Right cardiac atrium (tissue), 5 donors: ENCODE measurements around the gene PKHD1. TPM values are rescaled to one million over a fixed set of nuclear protein-coding genes. Genes with fewer than 3 reads are reported as not detected.
"Not testable (repeated sequence)": the region's sequence is repeated elsewhere in the genome, so short reads cannot be mapped to it uniquely, and the experiment has no call there.

Experiments
- ATAC-seq, 2 donors: fragments of 200-7000 bp; cut with Tn5 transposase; one replicate each; pipeline versions ENCODE4 v1.8.0 to v1.9.1; 2020; ENCODE audit warnings: moderate library complexity in 2 of 2, mild to moderate bottlenecking in 1 of 2
- DNase-seq, 3 donors: peaks; one replicate each; pipeline ENCODE4 v3.0.0-alpha.2; 2020
- H3K27ac ChIP-seq: one replicate; pipeline ENCODE4 v1.5.1; 2013; ENCODE audit warnings: mild to moderate bottlenecking, low read length, control low read depth, moderate library complexity
- H3K27me3 ChIP-seq: one replicate; pipeline ENCODE4 v1.6.1; 2013; ENCODE audit not compliant: control insufficient read depth, insufficient read depth
- H3K4me1 ChIP-seq: one replicate; pipeline ENCODE4 v1.6.1; 2013; ENCODE audit warnings: low read length; ENCODE audit not compliant: control insufficient read depth, insufficient read depth
- H3K4me3 ChIP-seq: one replicate; pipeline ENCODE4 v1.5.1; 2013; ENCODE audit warnings: low read length, control low read depth
- H3K9me3 ChIP-seq: one replicate; pipeline ENCODE4 v1.6.1; 2013; ENCODE audit warnings: low read length; ENCODE audit not compliant: control insufficient read depth
- WGBS: extraction: QIAGEN DNeasy Blood & Tissue Kit; methylation state at CpG from one replicate; pipeline ENCODE4 v1.1.7; 2013; 5-methylcytosine and 5-hydroxymethylcytosine counted together
- intact Hi-C, 4 donors: fragments of 100-400 bp; cut with DNase I; formaldehyde crosslinking; loops; one replicate each; pipeline versions ENCODE4 v1.11.0 to v1.14.0; 2022 to 2023
- polyA plus RNA-seq: library from polyadenylated mRNA; stranded (reverse); fragments of 200-250 nt; gene quantifications from one replicate; pipeline ENCODE4 v1.2.3, GENCODE V29; 2013
- total RNA-seq, 4 donors: library from RNA; stranded (reverse); fragmentation: NEBNext Ultra II Directional; extraction: Animal tissue kit (Norgen Biotek cat#: 25700); gene quantifications; one replicate each; pipeline ENCODE4 v1.2.1, GENCODE V29; 2021
- donor health status: healthy with polysubstance abuse.
- donor health status: DM: no; HTN: yes; CAD: no.
- donor health status: DM: no; HTN: no; CAD: no.
- donor health status: DM: no; HTN: yes; CAD: no; lungs with severe emphysema.
- donor health status: DM: yes; HTN: yes; CAD: no.

The PKHD1 gene
- total and polyA plus RNA-seq, 5 donors = under 0.01 to 0.03 TPM; not detected in 3

DNA sequence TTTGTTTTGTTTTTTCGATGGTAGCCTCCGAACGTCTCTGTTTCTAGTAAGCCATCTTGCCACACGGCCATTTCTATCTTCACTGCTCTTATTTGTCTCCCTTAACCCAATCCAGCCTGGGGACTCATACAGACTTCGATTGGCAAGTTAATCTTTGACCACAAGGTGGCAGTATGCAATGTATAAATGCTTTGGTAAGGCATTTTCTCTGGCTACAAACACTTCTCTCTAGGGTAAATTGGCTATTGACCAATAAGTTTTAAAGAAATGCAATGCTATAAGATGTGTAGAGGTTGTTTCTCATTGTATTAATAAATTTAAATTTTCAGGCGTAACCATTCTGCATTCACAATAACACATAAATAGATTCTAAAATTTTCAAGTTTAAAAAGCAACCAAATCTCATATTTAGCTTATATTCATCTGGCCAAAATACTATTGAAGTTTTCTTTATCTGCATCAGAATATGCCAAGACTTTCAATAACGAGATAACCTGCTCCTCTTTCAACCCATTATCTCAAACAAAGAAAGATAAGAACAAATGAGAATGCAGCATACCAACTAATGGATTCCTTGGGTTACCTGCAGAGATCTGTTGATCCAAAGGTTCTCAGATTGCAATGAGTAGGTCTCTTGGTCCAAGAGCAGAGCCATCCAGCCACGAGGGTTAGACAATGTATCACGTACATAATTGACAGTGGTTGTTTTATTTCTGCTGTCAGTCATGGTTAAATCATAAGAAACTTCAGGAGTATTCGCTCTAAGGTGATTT, 231.9 kb downstream of the PKHD1 start:
- Histone ChIP-seq H3K27ac (no peak overlapping the region), H3K9me3 (no peaks in the 10 kb centered on the region), H3K4me3 (no peak overlapping the region), H3K27me3 (no peaks in the 10 kb centered on the region), H3K4me1 (no peaks in the 10 kb centered on the region)
- ATAC-seq (no peak), DNase-seq (no peak)
- WGBS = 29% methylated on average over 10 of the region's 10 CpGs
- intact Hi-C loops = loop anchor here in 1 of 4 donors (10.0 kb wide), 1 partner anchor 159 kb away; no protein-coding TSS in a partner anchor

DNA sequence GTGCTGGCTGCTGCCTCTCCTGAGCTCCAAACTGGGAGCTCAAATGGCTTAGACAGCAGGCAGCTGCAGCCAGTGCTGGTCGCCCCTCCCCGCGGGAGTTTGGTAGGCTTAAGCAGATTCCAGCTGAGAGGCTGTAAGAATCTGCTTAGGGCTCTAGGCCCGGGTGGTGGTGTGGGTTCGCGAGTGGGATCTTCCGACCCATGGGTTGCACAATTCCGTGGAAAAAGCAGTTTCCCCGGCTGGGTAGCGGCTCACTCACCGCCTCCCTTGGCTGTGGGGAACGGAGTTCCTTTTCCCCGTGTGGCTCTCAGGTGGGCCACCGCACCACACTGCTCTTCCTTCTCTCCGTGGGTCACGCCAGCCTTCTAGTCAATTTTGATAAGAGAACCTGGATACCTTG, 232.5 kb downstream of the PKHD1 start:
- 78% methylated on average over 16 of the region's 16 CpGs for WGBS
- Histone ChIP-seq H3K27ac (no peak overlapping the region), H3K4me1 (no peaks in the 10 kb centered on the region), H3K4me3 (no peak overlapping the region), H3K27me3 (no peaks in the 10 kb centered on the region), H3K9me3 (no peaks in the 10 kb centered on the region)
- no peak for ATAC-seq
- no peak for DNase-seq
- intact Hi-C loops = loop anchor here in 1 of 4 donors (10.0 kb wide), 1 partner anchor 160 kb away; no protein-coding TSS in a partner anchor

DNA sequence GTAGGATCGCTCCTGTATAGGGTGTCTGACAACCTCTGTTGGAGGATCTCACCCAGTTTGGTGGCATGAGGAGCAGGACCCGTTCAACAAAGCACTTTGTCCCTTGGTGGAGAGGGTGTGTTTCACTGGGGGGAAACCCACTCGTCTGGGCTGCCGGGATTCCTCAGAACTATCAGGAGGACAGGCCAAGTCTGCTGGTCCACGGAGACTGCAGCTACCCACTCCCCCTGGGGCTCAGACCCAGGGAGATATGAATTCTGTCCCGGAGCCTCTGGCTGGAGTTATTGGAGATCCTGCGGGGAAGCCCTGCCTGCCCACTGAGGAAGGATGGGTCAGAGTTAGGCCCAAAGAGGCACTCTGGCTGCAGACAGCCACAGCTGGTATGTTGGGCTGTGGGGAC, 233.1 kb downstream of the PKHD1 start:
- H3K4me1 ChIP-seq = no peaks in the 10 kb centered on the region
- DNase-seq (no peak), ATAC-seq (no peak)
- H3K4me3 ChIP-seq = no peak overlapping the region
- H3K9me3 ChIP-seq = no peaks in the 10 kb centered on the region
- intact Hi-C loops = loop anchor here in 1 of 4 donors (10.0 kb wide), 1 partner anchor 160 kb away; no protein-coding TSS in a partner anchor
- no peak overlapping the region for H3K27ac ChIP-seq
- WGBS = 81% methylated on average over 7 of the region's 7 CpGs
- H3K27me3 ChIP-seq = no peaks in the 10 kb centered on the region

DNA sequence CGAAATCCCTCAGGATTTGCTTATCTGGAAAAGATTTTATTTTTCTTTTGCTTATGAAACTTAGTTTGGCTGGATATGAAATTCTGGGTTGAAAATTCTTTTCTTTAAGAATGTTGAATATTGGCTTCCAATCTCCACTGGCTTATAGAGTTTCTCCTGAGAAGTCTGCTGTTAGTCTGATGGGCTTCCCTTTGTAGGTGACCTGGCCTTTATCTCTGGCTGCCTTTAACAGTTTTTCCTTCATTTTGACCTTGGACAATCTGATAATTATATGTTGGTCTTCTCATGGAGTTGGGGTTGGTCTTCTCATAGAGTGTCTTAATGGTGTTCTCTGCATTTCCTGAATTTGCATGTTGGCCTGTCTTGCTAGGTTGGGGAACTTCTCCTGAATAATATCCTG, 234.3 kb downstream of the PKHD1 start:
- not testable (repeated sequence) for H3K27ac ChIP-seq, H3K4me1 ChIP-seq, DNase-seq, H3K9me3 ChIP-seq, H3K4me3 ChIP-seq, ATAC-seq, H3K27me3 ChIP-seq
- intact Hi-C loops = loop anchor here in 1 of 4 donors (10.0 kb wide), 1 partner anchor 162 kb away; no protein-coding TSS in a partner anchor
- 68% methylated on average over 1 of the region's 1 CpG for WGBS

DNA sequence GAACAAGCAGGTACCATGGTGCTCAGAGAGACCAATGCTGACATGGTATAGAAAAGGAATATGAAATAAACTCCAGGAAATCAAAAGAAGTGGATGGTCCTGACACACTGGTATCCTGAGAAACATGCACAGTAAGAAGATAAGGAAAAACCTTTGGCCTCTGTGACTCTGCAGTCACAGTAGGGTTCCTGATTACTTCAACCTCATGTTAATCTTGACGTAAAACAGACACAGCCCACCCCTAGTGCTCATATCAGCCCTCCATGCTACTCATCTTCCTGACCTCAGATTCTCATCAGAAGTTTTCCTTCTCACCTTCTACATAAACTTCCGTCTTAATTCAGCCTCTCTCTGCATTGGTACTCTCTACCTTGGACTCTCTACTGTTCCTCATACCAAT, 240.9 kb downstream of the PKHD1 start:
- Histone ChIP-seq H3K9me3 (no peaks in the 10 kb centered on the region), H3K27ac (no peak overlapping the region), H3K27me3 (no peaks in the 10 kb centered on the region), H3K4me1 (no peaks in the 10 kb centered on the region), H3K4me3 (no peak overlapping the region)
- intact Hi-C loops = no loop called here
- ATAC-seq (no peak), DNase-seq (no peak)
- whole genome bisulfite sequencing = 40% methylated on average over 2 of the region's 2 CpGs

DNA sequence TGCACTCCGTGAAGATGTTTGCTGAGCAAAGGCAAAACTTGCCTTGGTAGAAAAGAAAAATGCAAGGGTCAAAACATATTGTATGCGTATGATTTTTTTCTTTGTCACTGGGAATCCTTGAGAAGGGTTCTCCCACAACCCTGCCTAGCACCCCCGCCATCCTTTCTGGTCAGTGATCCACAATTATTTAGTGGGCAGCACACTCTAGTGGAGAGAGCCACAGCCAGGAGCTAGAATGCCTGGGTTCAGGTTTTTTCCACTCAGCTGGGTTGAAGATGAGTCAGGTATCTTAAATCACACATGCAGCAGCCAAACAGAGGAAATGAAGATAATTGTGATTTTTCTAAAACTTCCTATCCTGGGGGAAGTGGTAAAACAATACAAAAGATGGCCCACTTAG, 243.1 kb downstream of the PKHD1 start:
- ATAC-seq (no peak), DNase-seq (no peak)
- H3K4me1 ChIP-seq = no peaks in the 10 kb centered on the region
- no peak overlapping the region for H3K4me3 ChIP-seq
- no peak overlapping the region for H3K27ac ChIP-seq
- H3K9me3 ChIP-seq = no peaks in the 10 kb centered on the region
- intact Hi-C loops = no loop called here
- H3K27me3 ChIP-seq = no peaks in the 10 kb centered on the region
- 78% methylated on average over 3 of the region's 3 CpGs for WGBS

DNA sequence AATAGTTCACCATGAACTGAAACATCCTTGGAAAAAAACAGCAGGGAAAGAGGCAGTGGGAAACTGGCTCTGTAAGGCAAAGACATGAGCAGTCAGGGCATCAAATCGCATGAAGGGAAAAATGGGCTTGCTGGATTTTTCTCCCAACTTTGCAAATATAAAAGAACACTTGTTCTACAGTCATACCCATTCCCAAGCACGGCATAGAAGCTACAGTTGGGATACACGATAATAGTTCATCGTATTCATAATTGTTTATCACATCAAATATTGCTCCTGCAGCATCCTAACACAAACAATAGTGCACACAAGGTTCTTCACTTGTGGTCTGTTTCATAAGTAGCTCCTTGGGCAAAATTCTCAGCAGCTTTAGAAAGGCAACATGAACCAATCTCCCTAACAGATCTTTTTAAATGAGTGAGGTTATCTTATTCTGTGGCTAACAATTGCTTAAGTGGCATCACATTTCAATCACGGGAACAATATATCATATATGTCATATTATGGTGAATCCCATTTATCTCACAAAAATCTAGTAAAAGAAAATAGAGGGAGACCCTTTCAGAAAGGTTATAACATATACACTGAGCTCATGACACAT, 243.9 kb downstream of the PKHD1 start:
- intact Hi-C loops = no loop called here
- DNase-seq (no peak), ATAC-seq (no peak)
- 86% methylated on average over 5 of the region's 5 CpGs for WGBS
- Histone ChIP-seq H3K4me3 (no peak overlapping the region), H3K4me1 (no peaks in the 10 kb centered on the region), H3K27ac (no peak overlapping the region), H3K27me3 (no peaks in the 10 kb centered on the region), H3K9me3 (no peaks in the 10 kb centered on the region)

DNA sequence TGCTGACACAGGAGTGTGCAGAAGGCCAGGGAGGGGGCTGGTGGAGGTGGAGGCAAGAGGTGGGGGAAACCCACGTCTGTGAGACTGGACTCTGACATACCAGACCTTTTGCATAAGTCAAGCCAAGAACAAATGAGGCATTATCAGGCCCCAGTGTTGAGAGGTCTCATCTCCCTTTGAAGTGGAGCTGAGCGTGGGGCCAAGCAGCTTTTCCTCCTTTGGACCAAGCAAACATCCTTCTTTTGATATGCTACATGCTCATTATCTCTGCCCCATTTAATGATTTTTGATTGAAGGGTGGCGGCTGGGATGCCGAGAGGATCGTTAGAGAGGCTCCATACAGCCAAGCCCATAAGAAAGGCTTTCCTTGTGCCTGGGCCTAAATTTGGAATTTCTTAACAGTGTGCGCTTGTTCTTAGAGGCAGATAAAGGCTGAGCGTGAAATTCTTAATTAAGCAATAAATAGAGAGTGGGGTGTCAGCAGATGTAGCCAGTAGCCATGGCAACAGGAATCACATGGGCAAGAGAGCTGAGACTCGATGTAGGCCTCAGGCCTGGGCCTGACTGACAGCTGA, 244.5 kb downstream of the PKHD1 start:
- no peaks in the 10 kb centered on the region for H3K27me3 ChIP-seq
- ATAC-seq = no peak
- WGBS = 51% methylated on average over 8 of the region's 8 CpGs
- H3K27ac ChIP-seq = no peak overlapping the region
- no peaks in the 10 kb centered on the region for H3K4me1 ChIP-seq
- H3K4me3 ChIP-seq = no peak overlapping the region
- no peaks in the 10 kb centered on the region for H3K9me3 ChIP-seq
- intact Hi-C loops = no loop called here
- DNase-seq = no peak

DNA sequence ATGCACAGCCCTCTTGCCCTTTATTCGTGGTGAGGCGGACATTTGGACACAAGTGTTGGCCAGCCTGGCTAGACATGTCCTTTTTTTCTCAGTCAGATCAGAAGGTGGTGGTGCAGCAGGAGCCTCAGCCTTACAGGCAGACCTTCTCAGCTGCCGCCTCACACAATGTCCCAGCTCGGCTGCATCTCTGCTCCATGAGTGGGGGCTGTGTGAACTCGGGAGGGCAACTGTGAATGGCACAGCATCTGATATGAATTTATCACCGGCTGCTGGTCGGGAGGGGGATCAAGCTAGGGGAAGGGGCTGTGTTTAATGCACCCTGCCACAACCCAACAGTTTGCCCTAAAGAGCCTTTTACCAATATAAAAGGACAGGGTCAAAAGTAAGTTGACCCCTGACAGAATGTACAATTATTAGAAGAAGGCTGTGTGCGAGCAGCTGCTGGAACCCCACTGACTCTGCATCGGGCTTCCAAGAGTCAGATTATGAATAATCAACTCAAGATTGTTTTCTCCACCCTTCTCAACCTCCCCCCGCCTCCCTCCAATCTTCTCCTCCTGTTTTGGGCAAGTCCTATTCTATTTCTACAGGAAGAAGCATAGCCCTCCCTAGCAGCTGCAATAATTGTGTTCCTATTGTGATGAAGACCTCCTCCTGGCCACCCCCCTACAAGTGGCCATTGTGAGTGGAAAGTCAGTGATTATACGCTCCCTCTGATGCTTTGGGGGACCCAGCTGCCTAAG, 245.2 kb downstream of the PKHD1 start:
- DNase-seq (no peak), ATAC-seq (no peak)
- no peaks in the 10 kb centered on the region for H3K27me3 ChIP-seq
- H3K27ac ChIP-seq = no peak overlapping the region
- intact Hi-C loops = no loop called here
- H3K9me3 ChIP-seq = no peaks in the 10 kb centered on the region
- no peaks in the 10 kb centered on the region for H3K4me1 ChIP-seq
- 57% methylated on average over 11 of the region's 11 CpGs for WGBS
- H3K4me3 ChIP-seq = no peak overlapping the region

DNA sequence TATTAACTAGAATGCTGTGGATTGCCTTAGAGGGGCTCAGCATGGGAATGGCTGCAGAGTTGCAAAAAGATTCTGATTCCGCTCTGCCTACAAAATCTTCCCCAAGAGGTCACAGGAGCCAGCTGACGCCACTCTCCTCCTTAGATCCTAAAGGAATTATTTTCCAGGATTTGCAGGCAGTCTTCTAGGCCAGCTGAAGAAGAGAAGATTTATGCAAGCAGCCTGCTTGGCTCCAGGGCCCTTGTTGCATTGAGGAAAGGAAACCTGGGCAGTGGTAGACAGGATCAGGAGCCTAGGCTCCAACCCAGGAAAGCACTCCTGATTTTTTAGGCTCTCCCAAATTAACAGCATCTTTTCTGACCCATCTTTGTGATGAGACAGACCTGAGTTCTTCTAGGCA, 245.8 kb downstream of the PKHD1 start:
- DNase-seq = no peak
- ATAC-seq = no peak
- WGBS = 75% methylated on average over 2 of the region's 2 CpGs
- no peaks in the 10 kb centered on the region for H3K27me3 ChIP-seq
- no peak overlapping the region for H3K4me3 ChIP-seq
- H3K4me1 ChIP-seq = no peaks in the 10 kb centered on the region
- H3K27ac ChIP-seq = no peak overlapping the region
- no peaks in the 10 kb centered on the region for H3K9me3 ChIP-seq
- intact Hi-C loops = no loop called here
